Stimulated activated CD8-positive, alpha-beta memory T cell treated with anti-CD3 and anti-CD28 coated beads, Interleukin-7, amount 100 ng/mL, for 4 hours (primary cell): ENCODE data around the gene NPB.

Experiments used
- DNase-seq, 2 donors: peaks; one replicate each; pipeline ENCODE4 v3.0.0-alpha.2; 2020; ENCODE audit warnings: low read depth in 2 of 2

Gene NPB

DNA sequence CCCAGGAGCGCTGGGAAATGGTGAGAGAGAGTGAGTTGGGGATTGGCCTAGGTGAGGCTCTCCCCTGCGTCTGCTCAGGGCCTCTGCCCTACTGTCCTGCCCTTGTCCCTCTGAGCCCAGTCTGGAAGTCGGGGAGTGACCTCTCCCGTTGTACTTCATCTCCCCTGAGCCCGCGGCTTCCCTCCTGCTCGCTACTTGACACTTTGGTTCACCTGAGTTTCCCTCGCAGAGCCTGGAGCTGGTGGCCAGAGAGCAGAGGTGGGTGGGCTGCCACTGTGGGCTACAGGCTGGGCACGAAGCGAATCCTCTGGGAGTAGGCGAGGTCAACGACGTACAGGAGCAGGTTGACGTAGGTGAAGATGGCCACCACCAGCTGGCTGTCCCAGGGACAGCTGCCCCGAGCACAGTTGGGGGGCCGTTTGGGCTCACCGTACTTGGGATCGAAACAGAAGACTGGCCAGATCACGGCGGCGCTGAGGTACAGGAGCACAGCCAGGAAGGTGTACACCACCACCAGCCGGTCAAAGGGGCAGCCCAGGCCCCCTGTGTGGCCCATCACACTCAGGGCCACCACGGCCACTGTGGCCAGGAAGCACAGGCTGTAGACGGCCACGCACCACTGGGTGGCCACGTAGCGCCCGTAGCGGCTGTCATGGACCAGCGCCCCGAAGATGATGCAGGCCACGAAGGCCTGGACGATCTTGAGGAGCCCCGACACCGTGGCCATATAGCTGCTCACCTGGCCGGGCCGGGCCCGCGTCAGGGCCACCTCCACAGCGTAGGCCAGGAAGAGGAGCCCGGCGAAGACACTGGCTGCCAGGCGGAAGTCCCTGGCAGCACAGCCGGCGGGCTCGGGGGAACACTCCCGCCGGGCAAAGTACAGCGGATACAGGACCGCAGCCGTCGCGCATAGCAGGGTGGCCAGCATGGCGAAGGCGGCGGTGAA, 38.8 kb downstream of the NPB start:
- no peak for DNase-seq

DNA sequence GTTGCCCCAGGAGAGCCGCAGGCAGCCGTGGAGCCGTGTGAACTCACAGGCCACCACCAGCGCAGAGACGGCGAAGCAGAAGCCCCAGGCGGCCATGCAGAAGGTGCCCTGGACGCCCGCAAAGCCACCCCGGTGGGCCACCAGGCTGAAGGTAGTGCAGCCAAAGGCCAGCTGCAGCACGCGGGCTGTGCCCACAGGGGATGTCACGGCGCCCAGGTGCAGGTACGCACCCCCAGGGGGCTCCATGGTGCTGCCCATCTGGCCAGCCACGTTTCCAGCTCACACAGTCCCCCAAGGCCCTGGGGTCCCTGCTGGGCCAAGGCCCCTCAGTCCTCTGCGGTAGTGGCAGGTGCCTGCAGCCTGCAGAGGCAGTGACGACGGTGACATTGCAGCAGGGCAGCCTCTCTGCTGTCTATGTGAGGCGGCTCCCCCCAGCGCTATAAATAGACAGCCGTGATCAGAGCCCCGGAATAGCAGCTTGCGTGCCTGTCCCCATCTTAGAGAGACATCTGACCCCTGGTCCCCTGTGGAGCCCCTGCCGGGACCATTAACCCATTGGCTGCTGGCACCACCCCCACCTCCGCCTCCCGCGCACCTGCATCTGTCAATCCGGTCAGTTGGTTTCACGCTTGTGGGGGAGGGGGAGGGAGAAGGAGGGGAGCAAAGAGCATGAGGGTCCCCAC, 39.6 kb downstream of the NPB start:
- no peak for DNase-seq

DNA sequence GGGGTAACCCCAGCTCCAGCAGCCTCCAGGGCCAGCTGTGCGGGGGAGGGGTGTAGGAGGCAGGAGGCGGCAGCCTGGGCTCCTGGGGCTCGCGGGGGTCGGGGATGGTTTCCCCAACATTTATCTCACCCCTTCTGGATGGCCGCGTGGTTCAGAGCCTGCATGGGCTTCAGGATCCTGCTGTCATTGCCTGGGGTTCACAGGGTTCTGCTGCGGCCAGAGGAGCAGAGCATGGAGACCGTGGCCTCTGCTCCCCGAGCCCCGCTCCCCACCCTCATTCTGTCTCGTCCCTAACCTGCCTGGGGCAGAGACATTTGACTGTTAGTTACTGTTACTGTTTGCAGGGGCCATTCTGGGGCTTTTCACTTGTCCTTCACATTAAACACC, 40.1 kb downstream of the NPB start:
- no peak for DNase-seq

DNA sequence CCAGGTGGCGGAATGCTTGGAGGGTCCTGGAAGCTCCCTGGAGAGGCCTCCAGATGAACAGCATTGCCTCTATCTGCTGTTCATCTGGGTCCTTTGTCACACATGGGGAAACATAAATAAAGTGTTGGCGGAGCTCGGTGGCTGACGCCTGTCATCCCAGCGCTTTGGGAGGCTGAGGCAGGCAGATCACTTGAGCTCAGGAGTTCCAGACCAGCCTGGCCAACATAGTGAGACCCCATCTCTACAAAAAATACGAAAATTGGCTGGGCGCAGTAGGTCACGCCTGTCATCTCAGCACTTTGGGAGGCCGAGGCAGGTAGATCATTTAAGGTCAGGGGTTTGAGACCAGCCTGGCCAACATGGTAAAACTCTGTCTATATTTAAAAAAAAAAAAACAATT, 42.8 kb downstream of the NPB start:
- DNase-seq: no peak

DNA sequence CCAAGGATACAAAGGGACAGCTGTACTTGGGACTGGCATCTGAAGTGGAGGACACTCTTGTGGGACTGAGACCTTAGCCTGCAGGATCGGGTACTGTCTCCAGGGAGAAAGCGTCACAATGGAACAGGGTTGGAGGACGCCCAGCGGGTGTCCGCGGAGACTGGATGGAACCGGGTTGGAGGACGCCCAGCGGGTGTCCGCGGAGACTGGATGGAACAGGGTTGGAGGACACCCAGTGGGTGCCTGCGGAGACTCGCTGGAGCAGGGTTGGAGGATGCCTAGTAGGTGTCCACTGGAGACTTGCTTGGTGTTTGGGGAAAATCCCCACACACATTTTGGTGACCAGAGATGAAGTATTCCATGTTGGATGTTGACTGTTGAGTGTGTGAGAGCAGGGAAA, 45.2 kb downstream of the NPB start, which contains the start of gene MYADML2:
Gene MYADML2, minus strand, starts transcription at position 45 of the 400 bp plus-strand sequence. CDS start 5,492 bp downstream, outside the sequence.
- DNase-seq: no peak

DNA sequence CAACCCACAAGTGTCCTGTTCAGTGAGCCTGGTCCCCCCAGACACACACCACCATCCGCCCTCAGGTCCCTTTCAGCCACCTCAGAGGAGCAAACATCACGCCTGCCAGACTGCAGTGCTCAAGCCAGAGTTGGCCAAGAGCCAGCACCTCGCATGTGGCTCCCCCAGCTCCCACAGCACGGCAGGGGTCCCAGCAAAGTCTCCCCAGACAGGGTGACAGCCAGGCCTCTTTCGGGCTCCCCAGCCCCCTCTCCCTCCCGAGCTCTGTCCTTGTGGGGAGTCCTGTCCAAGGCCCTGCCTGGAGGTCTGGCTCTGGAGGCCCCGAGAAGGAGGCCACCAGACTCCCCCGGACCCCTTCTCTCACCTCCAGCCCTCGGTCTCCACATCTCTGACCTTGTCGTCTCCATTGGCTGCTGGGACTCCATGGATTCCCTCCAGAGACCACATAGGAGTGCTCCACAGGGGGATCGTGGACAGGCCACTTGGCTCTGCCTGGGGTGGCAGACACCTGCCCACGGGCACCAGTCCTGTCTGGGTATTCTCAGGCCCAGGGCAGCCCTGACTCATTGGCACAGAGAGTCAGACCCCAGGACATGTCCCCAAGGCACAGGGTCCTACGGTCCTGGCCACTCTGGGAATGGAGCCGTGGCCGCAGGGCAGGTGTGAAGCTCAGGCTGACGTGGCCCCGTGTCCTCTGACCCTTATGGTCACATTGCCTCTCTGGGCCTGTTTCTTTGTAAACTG, 46.8 kb downstream of the NPB start:
- no peak for DNase-seq

DNA sequence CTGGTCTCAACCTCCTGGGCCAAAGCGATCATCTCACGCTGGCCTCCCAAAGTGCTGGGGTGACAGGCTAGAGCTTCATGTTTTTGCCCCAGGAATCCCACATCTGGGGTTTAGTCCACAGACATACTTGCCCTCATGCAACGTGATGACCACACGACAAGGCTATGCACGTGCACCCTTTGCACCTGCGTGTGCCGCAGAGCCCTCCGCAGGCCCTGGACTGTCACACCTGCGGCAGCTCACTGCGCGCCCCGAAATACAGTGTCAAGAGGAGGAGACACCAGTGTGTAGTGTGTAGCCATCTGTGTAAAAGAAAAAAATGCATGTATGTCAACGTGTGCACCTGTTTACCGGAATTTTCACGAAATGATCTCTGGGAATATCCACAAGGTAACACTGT, 48.5 kb downstream of the NPB start:
- no peak for DNase-seq

DNA sequence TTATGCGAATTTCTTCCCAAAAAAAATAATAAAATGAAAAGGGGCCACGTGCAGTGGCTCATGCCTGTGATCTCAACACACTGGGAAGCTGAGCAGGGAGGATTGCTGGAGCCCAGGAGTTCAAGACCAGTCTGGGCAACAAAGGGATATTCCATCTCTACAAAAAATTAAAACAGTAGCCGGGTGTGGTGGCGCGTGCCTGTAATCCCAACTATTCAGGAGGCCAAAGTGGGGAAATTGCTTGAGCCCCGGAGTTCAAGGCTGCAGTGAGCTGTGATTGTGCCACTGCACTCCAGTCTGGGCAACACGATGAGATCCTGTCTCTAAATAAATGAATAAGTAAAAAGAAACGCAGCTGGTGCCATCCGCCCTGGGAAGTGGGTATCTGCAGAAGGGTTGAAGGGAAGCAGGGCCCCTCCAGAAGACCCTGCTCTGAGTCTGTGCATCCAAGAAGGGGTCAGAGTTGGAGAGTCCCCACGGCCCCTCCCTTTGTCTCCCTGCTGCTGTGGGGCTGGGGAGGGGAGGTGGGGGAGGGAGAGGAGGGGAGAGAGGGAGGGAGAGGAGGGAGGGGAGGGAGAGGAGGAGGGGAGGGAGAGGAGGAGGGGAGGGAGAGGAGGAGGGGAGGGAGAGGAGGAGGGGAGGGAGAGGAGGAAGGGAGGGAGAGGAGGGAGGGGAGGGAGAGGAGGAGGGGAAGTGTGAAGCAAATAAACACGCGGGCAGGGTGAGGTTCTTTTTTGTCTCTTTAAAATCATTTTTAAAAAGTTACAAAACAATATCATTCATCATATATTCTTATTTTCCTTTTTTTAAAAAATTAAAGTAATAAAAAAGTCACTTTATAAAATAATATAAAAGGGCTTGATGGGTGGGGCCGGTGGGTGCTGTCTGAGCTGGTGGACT, 50.0 kb downstream of the NPB start:
- DNase-seq: no peak
